GM20431 (cell line): ENCODE data around the gene TRHDE.

ENCODE experiments used
- in situ Hi-C: fragments of 300-500 bp; cut with MseI, MboI; formaldehyde crosslinking; loops from one replicate; pipeline ENCODE4 v1.15.0; 2020; ENCODE audit warnings: low sequenced_read_pairs; ENCODE audit not compliant: unreplicated experiment

Gene TRHDE

GRCh38 chr12:72304751-72305150, 32.6 kb downstream of the TRHDE start:
- in situ Hi-C loops: no loop called here

GRCh38 chr12:72307229-72307628, 35.1 kb downstream of the TRHDE start:
- in situ Hi-C loops: no loop called here

- in situ Hi-C loops: no loop called here
Measured at GRCh38 chr12:72311946-72312345, 39.8 kb downstream of the TRHDE start.

GRCh38 chr12:72313806-72314205, 41.6 kb downstream of the TRHDE start:
- in situ Hi-C loops: no loop called here

GRCh38 chr12:72315858-72316257, 43.7 kb downstream of the TRHDE start:
- in situ Hi-C loops: no loop called here

GRCh38 chr12:72318341-72318740, 46.2 kb downstream of the TRHDE start:
- in situ Hi-C loops: no loop called here

- in situ Hi-C loops: no loop called here
Measured at GRCh38 chr12:72323881-72324280, 51.7 kb downstream of the TRHDE start.

GRCh38 chr12:72330301-72330700, 58.1 kb downstream of the TRHDE start:
- in situ Hi-C loops: no loop called here

GRCh38 chr12:72330784-72331183, 58.6 kb downstream of the TRHDE start:
- in situ Hi-C loops: no loop called here

GRCh38 chr12:72337382-72337781, 65.2 kb downstream of the TRHDE start:
- in situ Hi-C loops: no loop called here

GRCh38 chr12:72337946-72338345, 65.8 kb downstream of the TRHDE start:
- in situ Hi-C loops: no loop called here

GRCh38 chr12:72338437-72338836, 66.3 kb downstream of the TRHDE start:
- in situ Hi-C loops: no loop called here

- in situ Hi-C loops: no loop called here
Measured at GRCh38 chr12:72346363-72346944, 74.3 kb downstream of the TRHDE start.

GRCh38 chr12:72349491-72349890, 77.3 kb downstream of the TRHDE start:
- in situ Hi-C loops: no loop called here

- in situ Hi-C loops: no loop called here
Measured at GRCh38 chr12:72359416-72359815, 87.2 kb downstream of the TRHDE start.

GRCh38 chr12:72365151-72365550, 93.0 kb downstream of the TRHDE start:
- in situ Hi-C loops: no loop called here

GRCh38 chr12:72366255-72366654, 94.1 kb downstream of the TRHDE start:
- in situ Hi-C loops: no loop called here

GRCh38 chr12:72368298-72368697, 96.1 kb downstream of the TRHDE start:
- in situ Hi-C loops: no loop called here

GRCh38 chr12:72368719-72369422, 96.7 kb downstream of the TRHDE start:
- in situ Hi-C loops: no loop called here

- in situ Hi-C loops: no loop called here
Measured at GRCh38 chr12:72369423-72369959, 97.3 kb downstream of the TRHDE start.

GRCh38 chr12:72380441-72380840, 108.3 kb downstream of the TRHDE start:
- in situ Hi-C loops: no loop called here

- in situ Hi-C loops: no loop called here
Measured at GRCh38 chr12:72388322-72388721, 116.2 kb downstream of the TRHDE start.
